Panc1 (cell line): ENCODE data around the gene SKP1. TPM values are rescaled to one million over a fixed set of nuclear protein-coding genes. Genes with fewer than 3 reads are reported as not detected.

ENCODE experiments used
- ATAC-seq: fragments of 200-7000 bp; cut with Tn5 transposase; 2 replicates; pipeline ENCODE4 v1.9.1; 2020; ENCODE audit warnings: mild to moderate bottlenecking, moderate library complexity
- BruUV-seq: library from RNA; stranded (reverse); fragments of 400-500 nt; replicated peaks from 2 replicates; lab custom pipeline; 2021; lab: Mats Ljungman, UMichigan
- CTCF ChIA-PET: fragments of 300-600 bp; sonication (Branson Sonifier 250); formaldehyde crosslinking; loops from one replicate; lab custom pipeline; 2022; ENCODE audit warnings: antibody characterized with exemption; lab: Charles Lee
- POLR2A ChIA-PET: fragments of 300-600 bp; sonication (Branson Sonifier 250); formaldehyde crosslinking; loops from one replicate; lab custom pipeline; 2022; ENCODE audit warnings: antibody characterized with exemption; lab: Charles Lee
- DNase-seq: peaks from one replicate; pipeline ENCODE4 v3.0.0-alpha.2; 2010; ENCODE audit warnings: low read depth, low spot score
- H3K27ac ChIP-seq: 2 replicates; pipeline ENCODE4 v1.5.1; 2011; ENCODE audit warnings: mild to moderate bottlenecking, low read length, inconsistent platforms
- H3K27me3 ChIP-seq: fragments of 200-500 bp; sonication (Bioruptor generic); 2 replicates; pipeline ENCODE4 v1.6.0; 2014; ENCODE audit warnings: low read length, inconsistent platforms; ENCODE audit not compliant: control insufficient read depth, insufficient read depth
- H3K36me3 ChIP-seq: fragments of 200-500 bp; sonication (Bioruptor generic); 2 replicates; pipeline ENCODE4 v1.5.1; 2014; ENCODE audit warnings: inconsistent platforms, mild to moderate bottlenecking, low read length, moderate library complexity; ENCODE audit not compliant: control insufficient read depth, insufficient read depth
- H3K4me1 ChIP-seq: 2 replicates; pipeline ENCODE4 v1.5.1; 2011; ENCODE audit warnings: inconsistent platforms, mild to moderate bottlenecking, low read length, moderate library complexity; ENCODE audit not compliant: control insufficient read depth, insufficient read depth
- H3K4me3 ChIP-seq, 2 experiments: 2 replicates each; pipeline ENCODE4 v1.5.1; 2011 to 2012; ENCODE audit warnings: low read depth in 2 of 2, low read length in 2 of 2, mild to moderate bottlenecking in 2 of 2, inconsistent platforms in 1 of 2, moderate library complexity in 1 of 2
- H3K9me3 ChIP-seq: fragments of 200-500 bp; sonication (Bioruptor generic); 2 replicates; pipeline ENCODE4 v1.5.1; 2014; ENCODE audit warnings: low read depth, mild to moderate bottlenecking, inconsistent platforms, low read length, moderate library complexity; ENCODE audit not compliant: control insufficient read depth, insufficient read depth
- POLR2AphosphoS5 ChIP-seq: IDR thresholded peaks from 2 replicates; pipeline ENCODE4 v1.6.1; 2012; ENCODE audit warnings: mild to moderate bottlenecking, low read depth, low read length, moderate library complexity
- SIN3A ChIP-seq: IDR thresholded peaks from 2 replicates; pipeline ENCODE4 v1.6.1; 2012; ENCODE audit warnings: low read depth, mild to moderate bottlenecking, low read length, moderate library complexity, borderline replicate concordance; ENCODE audit not compliant: insufficient read depth
- TCF7L2 ChIP-seq: IDR thresholded peaks from 2 replicates; pipeline ENCODE4 v1.6.1; 2011; ENCODE audit warnings: mild to moderate bottlenecking, low read depth, low read length, inconsistent platforms
- in situ Hi-C: cut with HindIII; loops from 2 replicates; pipeline ENCODE4 v1.10.0; 2016; ENCODE audit warnings: low sequenced_read_pairs, low pct_unique_long_range_greater_than_20kb
- intact Hi-C: fragments of 100-400 bp; cut with micrococcal nuclease; formaldehyde crosslinking; loops from one replicate; pipeline ENCODE4 v1.10.0; 2022; ENCODE audit not compliant: unreplicated experiment
- total RNA-seq: library from RNA; stranded (reverse); gene quantifications from one replicate; pipeline ENCODE4 v1.2.1, GENCODE V29; 2021; ENCODE audit not compliant: unreplicated experiment
- TF ChIP-seq, protein P1 (sequence below), 2 experiments: IDR thresholded peaks; 2 replicates each; pipeline ENCODE4 v1.6.1; 2011 to 2012; ENCODE audit warnings: low read depth in 2 of 2, control low read depth in 1 of 2, low read length in 1 of 2, mild to moderate bottlenecking in 1 of 2, moderate library complexity in 1 of 2; ENCODE audit not compliant: insufficient read depth in 1 of 2
- TF ChIP-seq, protein P2 (sequence below): fragments of 450-650 bp; IDR thresholded peaks from 2 replicates; pipeline ENCODE4 v1.5.1; 2017; ENCODE audit warnings: mild to moderate bottlenecking

Gene SKP1
- total RNA-seq, 1 experiment from 2014 or later: 301 TPM

DNA sequence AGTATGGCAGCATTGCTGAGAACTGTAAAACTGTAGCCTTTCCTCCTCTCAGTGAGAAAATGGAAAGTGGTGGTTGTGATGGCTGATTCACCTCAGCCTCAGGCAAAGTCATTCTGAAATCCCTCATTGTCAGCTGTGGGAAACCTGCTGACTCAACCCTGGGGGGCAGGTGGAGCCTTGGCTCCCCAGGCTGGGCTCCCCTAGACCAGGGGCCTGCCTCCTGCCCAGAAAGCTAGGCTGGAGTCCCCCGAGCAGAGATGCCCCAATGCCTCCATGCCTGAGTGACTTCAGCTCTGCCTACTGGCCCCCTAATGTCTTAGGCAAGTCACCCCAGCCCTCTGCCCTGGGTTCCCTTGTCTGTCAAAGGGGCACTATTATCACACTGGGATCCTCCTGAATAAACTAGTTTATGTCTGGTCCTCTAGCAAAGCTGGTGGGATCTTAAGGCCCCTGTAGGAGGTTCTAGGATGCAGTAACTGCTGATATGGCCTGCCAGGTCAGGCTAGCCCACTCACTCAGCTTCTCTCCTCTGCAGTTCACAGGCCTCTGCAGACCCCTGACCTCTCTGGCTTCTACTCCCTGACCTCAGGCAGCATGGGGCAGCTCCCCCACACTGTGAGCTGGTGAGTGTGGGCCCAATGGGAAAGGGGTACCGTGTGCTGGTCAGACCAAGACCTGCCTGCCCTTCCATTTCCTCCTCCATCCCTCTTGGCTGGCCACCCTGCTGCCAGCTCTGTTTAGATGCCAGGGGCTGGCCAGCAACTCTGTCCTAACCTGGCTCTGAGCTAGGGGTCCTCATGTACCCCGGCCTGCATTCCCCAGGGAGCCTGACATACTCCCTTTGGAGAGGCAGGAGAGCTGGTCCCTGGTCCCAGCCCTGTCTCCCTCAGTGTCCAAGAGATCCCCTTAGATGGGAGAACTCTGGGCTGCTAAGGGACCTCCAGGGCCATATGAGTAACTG, 38.1 kb downstream of the SKP1 start:
- TF ChIP-seq SIN3A (no peak), POLR2AphosphoS5 (no peak), TCF7L2 (no peak)
- TF ChIP-seq, protein P1, sequence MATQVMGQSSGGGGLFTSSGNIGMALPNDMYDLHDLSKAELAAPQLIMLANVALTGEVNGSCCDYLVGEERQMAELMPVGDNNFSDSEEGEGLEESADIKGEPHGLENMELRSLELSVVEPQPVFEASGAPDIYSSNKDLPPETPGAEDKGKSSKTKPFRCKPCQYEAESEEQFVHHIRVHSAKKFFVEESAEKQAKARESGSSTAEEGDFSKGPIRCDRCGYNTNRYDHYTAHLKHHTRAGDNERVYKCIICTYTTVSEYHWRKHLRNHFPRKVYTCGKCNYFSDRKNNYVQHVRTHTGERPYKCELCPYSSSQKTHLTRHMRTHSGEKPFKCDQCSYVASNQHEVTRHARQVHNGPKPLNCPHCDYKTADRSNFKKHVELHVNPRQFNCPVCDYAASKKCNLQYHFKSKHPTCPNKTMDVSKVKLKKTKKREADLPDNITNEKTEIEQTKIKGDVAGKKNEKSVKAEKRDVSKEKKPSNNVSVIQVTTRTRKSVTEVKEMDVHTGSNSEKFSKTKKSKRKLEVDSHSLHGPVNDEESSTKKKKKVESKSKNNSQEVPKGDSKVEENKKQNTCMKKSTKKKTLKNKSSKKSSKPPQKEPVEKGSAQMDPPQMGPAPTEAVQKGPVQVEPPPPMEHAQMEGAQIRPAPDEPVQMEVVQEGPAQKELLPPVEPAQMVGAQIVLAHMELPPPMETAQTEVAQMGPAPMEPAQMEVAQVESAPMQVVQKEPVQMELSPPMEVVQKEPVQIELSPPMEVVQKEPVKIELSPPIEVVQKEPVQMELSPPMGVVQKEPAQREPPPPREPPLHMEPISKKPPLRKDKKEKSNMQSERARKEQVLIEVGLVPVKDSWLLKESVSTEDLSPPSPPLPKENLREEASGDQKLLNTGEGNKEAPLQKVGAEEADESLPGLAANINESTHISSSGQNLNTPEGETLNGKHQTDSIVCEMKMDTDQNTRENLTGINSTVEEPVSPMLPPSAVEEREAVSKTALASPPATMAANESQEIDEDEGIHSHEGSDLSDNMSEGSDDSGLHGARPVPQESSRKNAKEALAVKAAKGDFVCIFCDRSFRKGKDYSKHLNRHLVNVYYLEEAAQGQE (IDR thresholded peaks at IDR 0.05; ENCODE audit: insufficient read depth in 1 of 2, low read depth in 2 of 2, low read length in 1 of 2): no peak
- TF ChIP-seq, protein P2, sequence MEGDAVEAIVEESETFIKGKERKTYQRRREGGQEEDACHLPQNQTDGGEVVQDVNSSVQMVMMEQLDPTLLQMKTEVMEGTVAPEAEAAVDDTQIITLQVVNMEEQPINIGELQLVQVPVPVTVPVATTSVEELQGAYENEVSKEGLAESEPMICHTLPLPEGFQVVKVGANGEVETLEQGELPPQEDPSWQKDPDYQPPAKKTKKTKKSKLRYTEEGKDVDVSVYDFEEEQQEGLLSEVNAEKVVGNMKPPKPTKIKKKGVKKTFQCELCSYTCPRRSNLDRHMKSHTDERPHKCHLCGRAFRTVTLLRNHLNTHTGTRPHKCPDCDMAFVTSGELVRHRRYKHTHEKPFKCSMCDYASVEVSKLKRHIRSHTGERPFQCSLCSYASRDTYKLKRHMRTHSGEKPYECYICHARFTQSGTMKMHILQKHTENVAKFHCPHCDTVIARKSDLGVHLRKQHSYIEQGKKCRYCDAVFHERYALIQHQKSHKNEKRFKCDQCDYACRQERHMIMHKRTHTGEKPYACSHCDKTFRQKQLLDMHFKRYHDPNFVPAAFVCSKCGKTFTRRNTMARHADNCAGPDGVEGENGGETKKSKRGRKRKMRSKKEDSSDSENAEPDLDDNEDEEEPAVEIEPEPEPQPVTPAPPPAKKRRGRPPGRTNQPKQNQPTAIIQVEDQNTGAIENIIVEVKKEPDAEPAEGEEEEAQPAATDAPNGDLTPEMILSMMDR: no peak
- in situ Hi-C loops: no loop called here
- Histone ChIP-seq H3K27me3 (no peaks in the 10 kb centered on the region), H3K36me3 (no peaks in the 10 kb centered on the region), H3K9me3 (no peaks in the 10 kb centered on the region), H3K27ac (peak overlapping the region; percentile 54; the same call in 1 of the 2 replicates), H3K4me1 (peaks cover 40% of the 10 kb centered on the region), H3K4me3 (no peak overlapping the region)
- DNase-seq: no peak
- intact Hi-C loops: no loop called here
- ChIA-PET POLR2A (interaction anchor here (0.5 to 0.6 kb wide), 3 partner anchors 13 to 177 kb away, joined by 3 to 16 read pairs (median 3); no protein-coding TSS in a partner anchor), CTCF (interaction anchor here (0.5 to 2.7 kb wide), 4 partner anchors 13 to 99 kb away, joined by 3 to 29 read pairs (median 4); no protein-coding TSS in a partner anchor)
- ATAC-seq: peak; percentile 33
- no TSS peak for BruUV-seq

DNA sequence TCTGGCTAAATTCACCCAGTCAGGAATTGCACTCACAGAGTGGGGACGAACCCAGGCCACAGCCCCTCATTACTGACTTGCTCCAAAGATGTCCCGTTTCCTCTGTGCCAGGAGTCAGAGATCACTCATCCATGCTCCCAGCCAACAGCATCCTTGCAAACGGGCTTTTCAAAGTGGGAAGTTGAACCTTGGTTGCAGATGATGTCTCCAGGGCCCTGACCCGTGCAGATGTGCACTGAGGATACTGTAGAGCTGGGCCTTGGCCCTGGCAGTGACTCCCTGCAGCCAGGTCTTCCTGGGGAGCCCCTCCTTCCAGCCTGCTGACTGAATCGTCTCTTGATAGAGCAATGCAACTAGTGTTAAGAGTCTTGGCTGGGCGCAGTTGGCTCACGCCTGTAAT, 40.0 kb downstream of the SKP1 start:
- DNase-seq (no peak), ATAC-seq (no peak)
- intact Hi-C loops: no loop called here
- no TSS peak for BruUV-seq
- H3K9me3 ChIP-seq: no peaks in the 10 kb centered on the region
- POLR2A ChIA-PET: no interaction called here
- no peaks in the 10 kb centered on the region for H3K27me3 ChIP-seq
- no peaks in the 10 kb centered on the region for H3K36me3 ChIP-seq
- in situ Hi-C loops: no loop called here
- no peak for TF ChIP-seq SIN3A
- CTCF ChIA-PET: interaction anchor here (0.9 kb wide), 1 partner anchor 97 kb away, joined by 4 read pairs; no protein-coding TSS in a partner anchor
- H3K4me3 ChIP-seq: no peak overlapping the region
- peaks cover 40% of the 10 kb centered on the region for H3K4me1 ChIP-seq
- no peak overlapping the region for H3K27ac ChIP-seq

DNA sequence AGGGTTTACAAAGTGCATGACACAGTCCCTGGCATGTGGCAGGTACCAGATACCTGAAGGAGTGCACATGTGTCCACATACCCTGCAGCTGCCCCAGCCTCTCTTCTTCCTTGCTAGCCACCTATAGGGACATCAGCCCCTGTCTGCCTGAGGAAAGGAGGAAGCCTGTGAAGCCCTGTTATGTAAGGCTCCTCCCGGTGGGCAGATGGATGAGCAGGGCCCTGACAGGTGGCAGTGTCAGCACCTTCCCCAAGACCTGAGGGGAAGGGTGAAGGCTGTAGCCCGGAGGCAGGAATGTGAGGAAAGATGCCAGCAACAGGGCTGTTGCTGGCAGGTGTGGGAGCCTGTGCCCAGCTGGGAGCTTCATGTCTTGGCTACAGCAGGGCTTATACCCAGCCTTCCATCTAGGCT, 40.5 kb downstream of the SKP1 start:
- DNase-seq (no peak), ATAC-seq (no peak)
- POLR2A ChIA-PET: no interaction called here
- TF ChIP-seq, protein P2: no peak
- TF ChIP-seq SIN3A (no peak), TCF7L2 (no peak), POLR2AphosphoS5 (no peak; the same call in 1 of the 2 replicates)
- TF ChIP-seq, protein P1 (IDR thresholded peaks at IDR 0.05; ENCODE audit: insufficient read depth in 1 of 2, low read depth in 2 of 2, low read length in 1 of 2): no peak
- in situ Hi-C loops: no loop called here
- Histone ChIP-seq H3K36me3 (no peaks in the 10 kb centered on the region), H3K4me1 (peaks cover 40% of the 10 kb centered on the region), H3K27ac (no peak overlapping the region), H3K4me3 (no peak overlapping the region), H3K27me3 (no peaks in the 10 kb centered on the region), H3K9me3 (no peaks in the 10 kb centered on the region)
- no TSS peak for BruUV-seq
- CTCF ChIA-PET: interaction anchor here (1.0 kb wide), 1 partner anchor 97 kb away, joined by 3 read pairs; no protein-coding TSS in a partner anchor
- intact Hi-C loops: no loop called here
